Transverse colon (tissue), 3 donors: ENCODE results near the gene SRRM4.

Experiments used
- CTCF ChIP-seq, 5 experiments: fragments of 200-600 bp in 3 of 5; fragments of 450-650 bp in 2 of 5; sonication (generic) in 3 of 5; IDR thresholded peaks; 1 replicate in 2 of 5; 2 replicates in 3 of 5; pipeline ENCODE4 v1.5.1; 2016 to 2017; ENCODE audit warnings: antibody characterized with exemption in 5 of 5, inconsistent platforms in 3 of 5, mild to moderate bottlenecking in 2 of 5, moderate library complexity in 1 of 5
- EP300 ChIP-seq: sonication (generic); formaldehyde crosslinking; IDR thresholded peaks from one replicate; pipeline ENCODE4 v1.6.1; 2017; ENCODE audit warnings: antibody characterized with exemption, low read depth

- TF ChIP-seq CTCF (IDR thresholded peaks at IDR 0.05): no peak
- TF ChIP-seq EP300: no peak
Observed at GRCh38 chr12:119069147-119069642, 87.9 kb downstream of the SRRM4 start.
